GM10266 (cell line): ENCODE results near the gene ERP44.

Experiments used
- DNase-seq: peaks from one replicate; pipeline ENCODE4 v3.0.0; 2012; ENCODE audit errors: extremely low spot score
- CTCF ChIP-seq: IDR thresholded peaks from 2 replicates; pipeline ENCODE4 v1.5.1; 2012; ENCODE audit warnings: mild to moderate bottlenecking, low read depth; ENCODE audit not compliant: control insufficient read depth, insufficient read depth; ENCODE audit errors: missing control alignments

The ERP44 gene

GRCh38 chr9:100111235-100111634 lies 12.4 kb upstream of the ERP44 start:
- no peak for DNase-seq
- TF ChIP-seq CTCF, result no peak

GRCh38 chr9:100108559-100108958 lies 9.8 kb upstream of the ERP44 start:
- no peak for DNase-seq
- TF ChIP-seq CTCF, result no peak

GRCh38 chr9:100106616-100107015 lies 7.8 kb upstream of the ERP44 start:
- TF ChIP-seq CTCF, result no peak
- no peak for DNase-seq

DNA sequence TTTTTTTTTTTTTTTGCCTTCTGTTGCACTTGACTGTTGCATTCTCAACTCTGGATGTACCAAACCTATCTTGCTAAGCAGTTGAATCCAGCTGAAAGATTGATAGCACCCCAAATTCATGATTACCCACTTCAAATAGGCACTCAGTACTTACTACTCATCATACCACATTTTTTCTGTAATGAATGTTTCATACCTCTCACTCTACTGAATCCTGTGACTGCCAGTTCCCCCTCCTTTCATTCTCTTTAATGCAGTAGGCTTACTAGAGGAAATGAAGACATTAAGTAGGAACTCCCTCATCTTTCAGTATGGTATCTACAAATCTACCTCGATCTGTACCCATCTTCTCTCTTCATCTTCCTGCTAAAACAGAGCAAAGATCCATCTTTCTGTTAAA lies 7.1 kb upstream of the ERP44 start:
- no peak for DNase-seq
- TF ChIP-seq CTCF, result no peak

DNA sequence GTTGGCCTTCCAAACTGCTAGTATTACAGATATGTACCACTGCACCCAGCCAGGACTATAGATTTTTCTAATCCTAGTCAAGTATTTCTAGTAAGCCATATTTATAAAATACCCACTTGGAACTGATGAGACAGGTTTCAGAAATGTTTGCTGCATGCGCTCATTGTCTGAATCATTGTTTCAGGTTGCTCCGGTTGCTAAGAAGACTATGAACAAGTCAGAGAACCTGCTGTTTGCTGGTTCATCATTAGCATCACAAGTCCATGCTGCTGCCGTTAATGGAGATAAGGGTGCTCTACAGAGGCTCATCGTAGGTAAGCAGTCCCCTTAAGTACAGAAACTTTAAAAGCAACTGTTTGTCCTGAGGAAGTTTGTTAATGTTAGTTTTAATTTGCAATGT lies 5.5 kb upstream of the ERP44 start:
- TF ChIP-seq CTCF, result no peak
- no peak for DNase-seq

GRCh38 chr9:100101608-100102007 lies 2.8 kb upstream of the ERP44 start:
- DNase-seq, result no peak
- TF ChIP-seq CTCF, result no peak

GRCh38 chr9:100100146-100100667 lies 1.4 kb upstream of the ERP44 start:
- no peak for DNase-seq
- TF ChIP-seq CTCF, result no peak
